ENCODE data around the gene ZDHHC18.

GRCh38 chr1:26852701-26853100, 26.2 kb downstream of the ZDHHC18 start:
- no peak for TF ChIP-seq CTCF (IDR thresholded peaks at IDR 0.05; ENCODE audit: insufficient read depth, low read depth, low read length)
- TF ChIP-seq EZH2 (IDR thresholded peaks at IDR 0.05; ENCODE audit: insufficient read depth, low read length), result no peak
